GM12865 (cell line): ENCODE measurements around the gene VPS39.

Experiments used
- DNase-seq: peaks from one replicate; pipeline ENCODE4 v3.0.0; 2010; ENCODE audit warnings: low read depth
- H3K4me3 ChIP-seq: 2 replicates; pipeline ENCODE4 v1.5.1; 2011; ENCODE audit warnings: mild to moderate bottlenecking, low read depth, low read length, control low read depth
- CTCF ChIP-seq: IDR thresholded peaks from 2 replicates; pipeline ENCODE4 v1.5.1; 2011; ENCODE audit warnings: low read length, control low read depth, low read depth, inconsistent platforms; ENCODE audit not compliant: insufficient read depth; ENCODE audit errors: missing control alignments

VPS39 gene

GRCh38 chr15:42152196-42152920 lies 55.7 kb downstream of the VPS39 start:
- H3K4me3 ChIP-seq = no peak overlapping the region
- no peak for DNase-seq
- no peak for TF ChIP-seq CTCF

DNA sequence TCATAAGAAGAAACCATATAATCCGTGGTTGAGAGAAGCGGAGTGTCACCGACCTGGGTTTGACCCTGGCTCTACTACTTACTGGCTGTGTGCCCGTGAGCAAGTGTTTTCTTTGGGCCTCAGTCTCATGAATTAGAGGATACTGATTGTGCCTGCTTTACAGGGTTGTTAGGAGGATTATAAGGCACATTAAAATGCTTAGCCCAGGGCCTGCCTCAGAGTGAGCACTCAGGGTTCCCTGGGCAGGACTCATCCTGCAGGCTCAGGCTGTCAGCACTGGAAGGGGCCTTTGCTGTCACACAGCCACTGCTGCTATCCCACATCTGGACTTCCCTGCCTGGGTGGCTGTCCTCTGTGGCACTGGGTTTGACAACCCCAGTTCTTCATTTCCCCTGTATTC lies 56.4 kb downstream of the VPS39 start:
- TF ChIP-seq CTCF = no peak
- DNase-seq = no peak
- H3K4me3 ChIP-seq = no peak overlapping the region

- no peak for DNase-seq
- no peak for TF ChIP-seq CTCF
- H3K4me3 ChIP-seq = no peak overlapping the region
Measured at GRCh38 chr15:42151141-42151561, 57.0 kb downstream of the VPS39 start.

GRCh38 chr15:42150219-42150970 lies 57.7 kb downstream of the VPS39 start:
- no peak for DNase-seq
- H3K4me3 ChIP-seq = no peak overlapping the region
- no peak for TF ChIP-seq CTCF

DNA sequence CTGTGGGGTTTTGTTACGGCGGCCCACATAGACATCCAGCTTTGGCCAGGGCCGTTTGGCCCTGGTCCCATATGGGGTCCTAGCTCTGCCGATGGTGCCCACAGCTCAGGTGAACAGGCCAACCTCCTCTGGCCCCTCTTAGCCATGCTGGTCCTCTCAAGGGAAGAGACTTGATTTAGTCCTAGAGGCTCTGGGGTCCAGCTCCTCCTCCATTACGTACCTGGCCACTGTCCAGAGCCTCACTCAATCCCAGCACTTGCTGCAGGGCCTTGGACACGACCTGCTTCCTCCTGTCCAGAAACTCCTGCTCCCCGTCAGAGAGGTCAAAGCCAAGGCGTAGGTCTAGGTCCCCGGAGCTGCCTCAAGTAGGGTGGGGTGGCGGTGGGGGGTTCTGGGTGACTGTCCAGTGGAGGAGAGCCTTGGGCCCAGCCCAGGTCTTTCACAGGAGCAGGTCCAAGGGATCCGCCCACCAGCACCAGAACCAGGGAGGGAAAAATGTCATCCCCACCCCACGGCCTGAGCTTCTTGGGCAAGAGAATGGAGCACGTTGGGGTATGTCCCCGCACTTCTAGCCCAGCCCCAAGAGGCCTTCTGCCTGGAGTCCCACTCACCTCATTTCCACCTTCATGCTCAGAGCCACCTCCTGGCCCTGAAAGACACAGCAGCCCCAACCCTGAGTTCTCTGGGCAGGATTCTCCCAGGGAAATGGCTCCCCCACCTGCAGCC lies 58.4 kb downstream of the VPS39 start:
- TF ChIP-seq CTCF = no peak
- DNase-seq = no peak
- H3K4me3 ChIP-seq = no peak overlapping the region

DNA sequence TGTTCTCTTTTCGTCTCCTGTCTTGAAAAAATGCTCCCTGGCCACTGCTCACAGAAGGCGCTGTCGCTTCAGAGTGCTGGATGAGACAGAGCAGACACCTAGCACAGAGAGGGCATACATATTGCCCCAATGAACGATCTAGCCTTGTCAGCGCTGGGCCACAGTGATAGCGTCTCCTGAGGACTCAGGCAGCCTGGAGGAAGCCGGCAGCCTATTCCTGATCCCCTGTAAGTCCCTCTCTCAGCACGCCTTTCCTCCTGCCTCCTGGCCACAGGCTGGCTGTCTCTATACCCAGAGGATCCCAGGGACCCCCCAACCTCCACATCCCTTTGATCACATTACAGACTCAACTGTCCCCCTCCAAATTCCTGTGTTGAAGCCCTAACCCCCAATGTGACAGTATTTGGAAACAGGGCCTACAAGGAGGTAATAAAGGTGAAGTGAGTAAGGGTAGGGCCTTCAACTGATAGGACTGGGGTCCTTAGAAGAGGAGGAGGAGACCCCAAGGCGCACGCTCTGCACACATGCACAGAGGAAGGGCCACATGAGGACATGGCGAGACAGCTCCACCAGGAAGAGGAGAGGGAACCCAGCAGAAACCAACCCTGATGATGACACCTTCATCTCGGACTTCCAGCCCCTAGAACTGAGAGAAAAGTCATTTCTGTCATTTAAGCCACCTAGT lies 59.2 kb downstream of the VPS39 start:
- H3K4me3 ChIP-seq = no peak overlapping the region
- DNase-seq = no peak
- TF ChIP-seq CTCF = no peak
